Ovary (tissue), 3 donors: Measurements from ENCODE around the gene UNCX.

Experiments used
- CTCF ChIP-seq, 3 donors: fragments of 450-650 bp in 2 of 3; fragments of 200-600 bp in 1 of 3; IDR thresholded peaks; one replicate each; pipeline versions ENCODE4 v1.5.1 to v1.8.0; 2016 to 2022; ENCODE audit warnings: antibody characterized with exemption in 3 of 3, mild to moderate bottlenecking in 1 of 3
- POLR2A ChIP-seq: fragments of 450-650 bp; IDR thresholded peaks from one replicate; pipeline ENCODE4 v1.6.1; 2017; ENCODE audit warnings: antibody characterized with exemption, mild to moderate bottlenecking, moderate library complexity
- donor health status: DM: no; HTN: no; CAD: no.

DNA sequence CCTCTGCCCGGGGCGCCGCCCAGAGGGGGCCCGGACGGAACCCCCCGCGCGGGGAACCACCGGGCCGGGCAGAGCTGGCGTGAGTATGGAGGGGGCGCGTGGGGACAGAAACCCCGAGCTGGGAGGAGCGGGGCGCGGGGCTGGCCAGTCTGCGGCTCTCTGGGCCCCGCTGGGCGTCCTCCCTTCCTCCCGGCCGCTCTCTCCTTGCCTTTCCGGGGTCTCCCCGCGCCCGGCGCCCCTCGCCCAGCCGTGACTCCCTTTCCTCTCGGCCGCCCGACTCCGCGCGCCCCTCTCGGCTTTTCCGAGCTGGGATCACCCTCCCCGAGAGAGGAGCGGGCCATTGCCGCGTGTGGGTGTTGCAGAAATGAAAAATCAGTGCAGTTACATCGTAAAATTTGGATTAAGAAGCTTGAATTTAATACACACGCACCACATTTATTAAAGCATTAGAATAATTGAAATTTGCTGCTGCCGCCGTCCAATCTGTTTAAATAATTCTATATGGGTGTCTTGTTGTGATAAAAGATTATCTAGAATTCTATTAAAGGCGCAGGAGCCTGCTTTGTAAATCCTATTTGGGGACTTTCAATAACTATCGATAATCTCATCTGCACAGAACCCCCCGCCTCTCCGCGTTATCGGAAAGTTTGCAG, 9.1 kb downstream of the UNCX start:
- TF ChIP-seq POLR2A: no peak
- TF ChIP-seq CTCF (IDR thresholded peaks at IDR 0.05): no peak
